GM06990 (cell line): ENCODE data around the gene GOLT1A.

Source experiments
- DNase-seq: peaks from one replicate; pipeline ENCODE4 v3.0.0-alpha.2; 2011; ENCODE audit not compliant: insufficient read length; ENCODE audit errors: extremely low read depth
- H3K27me3 ChIP-seq: replicated peaks from 2 replicates; pipeline ENCODE4 v1.6.0; 2011; ENCODE audit warnings: low read length; ENCODE audit not compliant: control insufficient read depth, insufficient read depth
- H3K36me3 ChIP-seq: 2 replicates; pipeline ENCODE4 v1.5.1; 2011; ENCODE audit warnings: low read length; ENCODE audit not compliant: control insufficient read depth, insufficient read depth
- H3K4me3 ChIP-seq: replicated peaks from 2 replicates; pipeline ENCODE4 v1.5.1; 2011; ENCODE audit warnings: low read depth, mild to moderate bottlenecking, control low read depth, low read length
- TF ChIP-seq, protein P1 (sequence below): IDR thresholded peaks from 2 replicates; pipeline ENCODE4 v1.5.1; 2011; ENCODE audit warnings: low read length, control low read depth, mild to moderate bottlenecking, inconsistent platforms; ENCODE audit not compliant: insufficient read depth, poor library complexity, severe bottlenecking

GOLT1A gene

DNA sequence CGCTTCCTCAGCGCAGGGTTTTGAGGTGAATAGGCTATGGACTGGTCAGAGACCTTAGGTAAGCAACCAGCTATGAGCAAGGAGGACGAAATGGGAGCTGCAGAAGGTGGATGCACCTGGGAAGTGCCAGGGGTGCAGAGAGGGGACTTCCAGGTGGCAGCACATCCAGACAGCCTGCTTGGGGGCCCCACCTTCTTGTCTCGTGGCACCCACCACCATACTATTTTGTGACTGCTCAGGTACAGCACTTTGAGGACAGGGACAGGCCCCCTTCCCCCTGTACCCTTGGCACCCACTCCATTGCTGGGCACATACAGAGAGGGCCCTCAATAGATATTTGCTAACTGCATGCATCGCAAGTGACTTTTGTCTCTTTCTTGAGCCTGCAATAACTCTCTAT is 16.7 kb downstream of the GOLT1A start:
- TF ChIP-seq, protein P1, sequence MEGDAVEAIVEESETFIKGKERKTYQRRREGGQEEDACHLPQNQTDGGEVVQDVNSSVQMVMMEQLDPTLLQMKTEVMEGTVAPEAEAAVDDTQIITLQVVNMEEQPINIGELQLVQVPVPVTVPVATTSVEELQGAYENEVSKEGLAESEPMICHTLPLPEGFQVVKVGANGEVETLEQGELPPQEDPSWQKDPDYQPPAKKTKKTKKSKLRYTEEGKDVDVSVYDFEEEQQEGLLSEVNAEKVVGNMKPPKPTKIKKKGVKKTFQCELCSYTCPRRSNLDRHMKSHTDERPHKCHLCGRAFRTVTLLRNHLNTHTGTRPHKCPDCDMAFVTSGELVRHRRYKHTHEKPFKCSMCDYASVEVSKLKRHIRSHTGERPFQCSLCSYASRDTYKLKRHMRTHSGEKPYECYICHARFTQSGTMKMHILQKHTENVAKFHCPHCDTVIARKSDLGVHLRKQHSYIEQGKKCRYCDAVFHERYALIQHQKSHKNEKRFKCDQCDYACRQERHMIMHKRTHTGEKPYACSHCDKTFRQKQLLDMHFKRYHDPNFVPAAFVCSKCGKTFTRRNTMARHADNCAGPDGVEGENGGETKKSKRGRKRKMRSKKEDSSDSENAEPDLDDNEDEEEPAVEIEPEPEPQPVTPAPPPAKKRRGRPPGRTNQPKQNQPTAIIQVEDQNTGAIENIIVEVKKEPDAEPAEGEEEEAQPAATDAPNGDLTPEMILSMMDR, result no peak
- Histone ChIP-seq H3K27me3 (peaks cover 1% of the 10 kb centered on the region), H3K4me3 (no peak overlapping the region), H3K36me3 (no peaks in the 10 kb centered on the region)
- no peak for DNase-seq

DNA sequence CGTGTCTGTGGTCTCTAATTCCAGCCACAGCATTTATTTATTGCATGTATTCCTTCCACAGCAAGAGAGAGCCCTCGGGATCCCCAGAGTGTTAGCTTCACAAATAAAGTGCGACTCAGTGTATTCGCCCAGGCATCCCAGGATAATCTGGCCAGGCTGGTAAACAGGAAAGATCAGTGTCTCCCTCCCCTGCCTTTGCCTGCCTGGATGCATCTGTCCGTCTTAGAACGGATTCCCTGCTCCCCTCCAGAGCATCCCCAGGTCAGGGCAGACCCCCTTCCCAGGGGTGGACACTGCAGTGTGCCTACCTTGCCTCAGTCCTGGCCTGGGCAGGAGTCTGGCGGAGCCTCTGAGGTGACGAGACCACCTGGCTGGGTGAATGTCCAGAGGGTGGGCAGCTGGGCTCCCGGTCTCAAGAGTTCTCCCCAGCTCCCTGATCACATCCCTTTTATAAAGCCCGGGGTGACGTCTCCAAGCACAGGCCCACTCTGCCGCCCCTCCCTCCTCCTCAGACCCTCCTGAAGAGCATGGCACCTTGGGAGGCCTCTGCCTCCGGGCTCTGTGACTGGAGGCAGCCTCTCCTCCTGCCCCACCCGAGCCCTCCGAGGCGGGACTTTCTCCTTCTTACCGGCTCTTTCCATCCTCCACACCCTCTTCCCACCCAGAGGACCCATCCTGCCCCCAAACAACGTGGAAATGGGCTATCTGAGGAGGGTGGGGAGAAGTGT is 17.6 kb downstream of the GOLT1A start, which contains the start of gene KISS1:
Gene KISS1 (minus strand): TSS at position 424 of the 728 bp plus-strand sequence. CDS start 3,615 bp downstream, outside the sequence.
- Histone ChIP-seq H3K36me3 (no peaks in the 10 kb centered on the region), H3K27me3 (peaks cover 1% of the 10 kb centered on the region), H3K4me3 (no peak within 1 kb of the TSS)
- TF ChIP-seq, protein P1, result no peak
- DNase-seq, result no peak

GRCh38 chr1:204194771-204195170 is 19.0 kb downstream of the GOLT1A start:
- no peak for DNase-seq
- TF ChIP-seq, protein P1, result no peak
- peaks cover 1% of the 10 kb centered on the region for H3K27me3 ChIP-seq
- no peak overlapping the region for H3K4me3 ChIP-seq
- H3K36me3 ChIP-seq, result no peaks in the 10 kb centered on the region

- DNase-seq, result no peak
- Histone ChIP-seq H3K36me3 (no peaks in the 10 kb centered on the region), H3K4me3 (no peak overlapping the region), H3K27me3 (peaks cover 1% of the 10 kb centered on the region)
- TF ChIP-seq, protein P1, result no peak
Observed at GRCh38 chr1:204194080-204194479, 19.7 kb downstream of the GOLT1A start.

DNA sequence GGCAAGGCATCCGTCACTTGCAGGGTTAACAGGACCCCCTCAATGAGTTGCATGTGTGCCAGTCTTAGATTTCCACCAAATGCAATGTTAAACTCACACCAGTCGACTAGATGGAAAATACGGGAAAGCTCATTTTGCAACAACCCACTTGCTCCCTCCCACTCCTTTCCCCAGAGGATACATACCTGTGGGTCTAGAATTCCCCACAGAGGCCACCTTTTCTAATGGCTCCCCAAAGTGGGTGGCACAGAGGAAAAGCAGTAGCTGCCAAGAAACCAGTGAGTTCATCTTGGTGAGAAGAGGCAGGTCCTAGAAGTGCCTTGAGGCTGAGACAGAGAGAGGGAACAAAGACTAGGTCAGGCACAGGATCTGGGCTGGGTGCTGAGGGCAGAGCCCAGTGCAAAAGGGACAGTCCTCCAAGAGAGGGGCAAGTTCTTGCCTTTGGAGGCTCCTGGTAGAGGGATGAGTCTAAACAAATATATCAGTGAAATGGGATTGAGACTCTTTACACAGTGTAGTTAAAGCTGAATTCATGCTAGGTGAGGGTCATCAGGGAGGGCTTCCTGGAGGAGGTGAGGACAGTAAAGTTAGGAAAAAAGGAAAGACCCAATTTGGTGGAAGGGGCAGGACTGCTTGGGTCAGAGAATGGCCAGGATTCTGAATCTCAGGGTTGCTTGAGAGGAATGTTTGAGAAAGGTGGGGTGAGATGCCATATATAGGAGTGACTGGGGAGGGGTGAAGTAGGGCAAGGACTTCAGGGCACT is 21.0 kb downstream of the GOLT1A start:
- TF ChIP-seq, protein P1, result no peak
- H3K36me3 ChIP-seq, result no peaks in the 10 kb centered on the region
- no peak for DNase-seq
- peaks cover 1% of the 10 kb centered on the region for H3K27me3 ChIP-seq
- H3K4me3 ChIP-seq, result no peak overlapping the region
